HG03060 (cell line): ENCODE data around the gene ADGRL3.

ENCODE experiments used
- ATAC-seq: cut with Tn5 transposase; IDR thresholded peaks from one replicate; pipeline ENCODE4 v1.9.1; 2021; ENCODE audit warnings: low read depth, moderate number of reproducible peaks; ENCODE audit not compliant: unreplicated experiment

The ADGRL3 gene

DNA sequence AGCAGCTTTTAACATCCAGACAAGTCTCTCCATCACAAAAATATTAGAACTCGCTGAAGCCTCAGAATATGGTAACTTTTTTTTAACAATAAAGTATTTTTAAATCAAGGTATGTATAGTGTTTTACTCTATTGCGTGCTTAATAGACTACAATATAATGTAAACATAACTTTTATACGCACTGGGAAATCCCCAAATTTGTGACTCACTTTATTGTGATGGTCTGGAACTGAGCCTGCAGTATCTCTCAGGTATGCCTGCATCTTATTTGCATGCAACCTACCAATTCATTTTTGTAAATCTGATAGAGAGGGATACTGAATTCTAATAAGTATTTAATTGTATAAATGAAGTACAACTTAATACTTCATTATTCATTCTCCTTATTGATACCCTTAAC is 823.5 kb downstream of the ADGRL3 start:
- no peak for ATAC-seq

DNA sequence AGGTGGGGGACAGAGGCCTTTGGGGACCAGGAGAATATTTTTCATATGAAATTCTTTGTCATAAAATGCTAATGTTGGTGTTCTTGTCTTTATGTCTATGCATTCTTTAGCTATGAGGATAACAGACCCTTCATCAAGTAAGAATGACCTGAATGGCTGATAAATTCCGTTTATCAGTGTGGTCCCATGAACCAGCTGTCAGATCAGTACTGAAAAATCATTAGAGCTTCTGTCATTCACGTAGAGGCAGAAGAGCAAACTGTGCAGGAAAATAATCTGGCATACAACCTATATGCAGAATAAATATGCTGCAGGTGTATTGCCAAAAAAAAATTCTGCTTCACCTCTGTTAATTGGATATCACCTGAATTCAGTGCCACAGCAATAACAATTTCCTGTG is 828.6 kb downstream of the ADGRL3 start:
- ATAC-seq, result no peak

DNA sequence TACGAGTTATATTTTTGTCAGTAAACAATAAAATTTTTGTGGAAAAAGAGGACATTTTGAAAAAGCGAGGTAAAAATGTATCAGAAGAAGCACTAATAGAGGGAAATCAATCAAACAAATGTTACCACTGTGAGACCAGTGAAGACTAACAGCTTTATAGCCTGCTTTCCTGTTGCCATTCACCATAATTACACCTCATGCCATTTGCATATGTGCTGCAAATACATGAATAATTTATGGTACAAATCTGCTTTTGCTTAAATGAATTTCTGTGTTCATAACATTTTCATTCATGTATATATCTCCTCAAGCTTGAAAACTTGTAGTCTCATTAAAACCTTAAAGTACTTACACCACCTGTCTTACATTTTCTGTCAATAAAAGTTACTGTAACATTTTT is 830.8 kb downstream of the ADGRL3 start:
- ATAC-seq, result no peak

DNA sequence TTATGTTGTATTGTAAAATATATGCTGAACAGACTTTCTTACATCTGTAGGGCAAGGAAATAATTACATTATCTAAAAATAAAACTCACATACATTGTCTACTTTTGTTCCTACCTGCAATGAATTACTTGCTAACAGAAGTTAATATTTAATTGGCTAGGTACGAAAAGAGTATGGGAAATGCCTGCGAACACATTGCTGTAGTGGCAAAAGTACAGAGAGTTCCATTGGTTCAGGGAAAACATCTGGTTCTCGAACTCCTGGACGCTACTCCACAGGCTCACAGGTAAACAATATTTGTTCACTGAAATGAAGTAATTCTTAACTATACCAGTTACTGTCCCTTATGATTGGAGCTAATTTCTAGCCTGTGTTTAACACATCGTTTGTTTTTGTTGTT is 837.4 kb downstream of the ADGRL3 start:
- ATAC-seq, result no peak

DNA sequence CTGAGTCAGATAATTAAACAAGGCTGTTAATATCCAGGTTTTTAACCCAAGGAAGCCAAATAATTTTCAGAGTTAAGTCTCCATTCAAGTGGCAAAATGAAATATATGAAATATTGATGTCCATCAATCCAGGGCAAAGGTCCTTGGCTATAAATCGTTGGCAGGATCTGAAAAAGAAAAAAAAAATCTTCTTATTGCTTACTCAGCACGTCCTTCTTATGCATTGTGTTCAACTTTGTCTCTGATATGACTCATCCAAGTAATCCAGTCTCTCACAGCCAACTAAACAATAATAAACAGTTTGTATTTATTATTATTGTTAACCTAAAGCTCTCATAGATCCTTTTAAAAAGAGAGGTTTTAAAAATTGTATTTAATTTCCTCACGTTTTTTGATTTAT is 851.2 kb downstream of the ADGRL3 start:
- ATAC-seq, result no peak

DNA sequence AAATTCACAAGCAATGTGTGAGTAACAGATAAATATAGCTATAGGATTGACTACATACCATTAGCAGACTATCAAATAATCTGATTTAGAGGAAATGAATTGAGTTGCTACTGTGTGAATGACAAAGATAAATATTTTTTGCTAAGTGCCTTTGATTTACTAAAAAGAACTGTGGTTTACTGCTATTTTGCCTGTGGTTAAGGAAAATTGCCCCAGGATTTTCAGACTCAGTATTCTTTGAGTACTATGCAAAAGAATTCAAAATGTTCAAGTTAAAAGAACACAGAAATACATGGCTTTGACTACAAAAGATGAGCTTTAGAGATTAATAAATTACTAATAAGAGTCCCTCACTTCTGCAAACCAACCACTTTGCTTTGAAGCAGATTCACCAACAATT is 853.8 kb downstream of the ADGRL3 start:
- no peak for ATAC-seq

DNA sequence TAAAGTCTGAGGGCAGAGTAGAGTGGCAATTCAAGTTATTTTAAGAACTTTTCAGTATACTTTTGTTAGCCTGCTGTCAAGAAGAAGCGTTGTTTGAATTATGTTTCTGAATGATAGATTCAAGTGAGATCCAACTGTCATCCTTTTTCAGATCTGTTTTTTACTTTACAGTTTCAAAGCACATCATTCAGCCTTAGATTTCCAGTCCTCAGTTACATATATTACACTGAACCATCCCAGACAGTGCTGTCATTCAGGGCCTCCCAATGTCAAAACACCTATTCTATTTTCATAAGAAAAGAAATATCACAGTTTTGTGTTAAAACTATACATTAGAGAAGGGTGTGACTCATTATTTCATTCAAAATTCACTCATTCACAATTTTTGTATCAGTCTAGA is 856.9 kb downstream of the ADGRL3 start:
- ATAC-seq, result no peak

DNA sequence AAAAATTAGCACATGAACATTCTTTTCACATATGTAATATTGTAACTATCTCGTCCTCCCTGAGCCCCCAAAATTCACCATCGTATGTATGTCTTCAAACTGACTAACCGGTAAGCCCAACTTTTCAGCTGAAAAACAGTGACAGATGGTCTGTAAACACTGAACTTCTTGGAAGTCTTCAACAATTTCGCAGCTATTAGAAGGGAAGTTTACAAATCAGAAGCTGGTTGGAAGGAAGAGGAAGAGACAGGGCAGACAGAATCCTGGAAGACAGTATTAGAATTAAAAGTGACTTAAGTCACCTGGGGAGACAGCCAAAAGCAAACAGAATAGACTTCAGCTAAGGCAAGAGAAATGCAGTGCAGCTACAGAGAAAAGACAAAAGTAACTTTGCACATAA is 858.4 kb downstream of the ADGRL3 start:
- ATAC-seq, result no peak

DNA sequence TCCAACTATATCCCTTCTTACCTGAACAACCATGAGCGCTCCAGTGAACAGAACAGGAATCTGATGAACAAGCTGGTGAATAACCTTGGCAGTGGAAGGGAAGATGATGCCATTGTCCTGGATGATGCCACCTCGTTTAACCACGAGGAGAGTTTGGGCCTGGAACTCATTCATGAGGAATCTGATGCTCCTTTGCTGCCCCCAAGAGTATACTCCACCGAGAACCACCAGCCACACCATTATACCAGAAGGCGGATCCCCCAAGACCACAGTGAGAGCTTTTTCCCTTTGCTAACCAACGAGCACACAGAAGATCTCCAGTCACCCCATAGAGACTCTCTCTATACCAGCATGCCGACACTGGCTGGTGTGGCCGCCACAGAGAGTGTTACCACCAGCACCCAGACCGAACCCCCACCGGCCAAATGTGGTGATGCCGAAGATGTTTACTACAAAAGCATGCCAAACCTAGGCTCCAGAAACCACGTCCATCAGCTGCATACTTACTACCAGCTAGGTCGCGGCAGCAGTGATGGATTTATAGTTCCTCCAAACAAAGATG is 870.2 kb downstream of the ADGRL3 start:
- ATAC-seq, result no peak

DNA sequence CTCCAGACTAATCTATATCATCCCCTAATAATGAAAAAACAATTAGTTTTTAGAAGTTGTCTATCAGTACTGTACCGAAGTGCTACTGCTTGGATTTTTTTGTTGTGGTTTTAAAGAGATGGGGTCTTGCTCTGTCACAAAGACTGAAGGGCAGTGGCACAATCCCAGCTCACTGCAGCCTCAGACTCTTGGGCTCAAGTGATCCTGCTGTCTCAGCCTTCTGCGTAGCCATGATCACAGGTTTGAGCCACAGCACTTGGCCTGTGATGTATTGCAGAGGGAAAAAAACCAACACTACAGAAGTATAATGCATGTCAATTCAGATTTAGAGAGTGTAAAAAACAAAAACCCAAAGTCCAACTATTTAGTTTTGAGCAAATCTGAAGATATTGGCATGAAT is 875.0 kb downstream of the ADGRL3 start:
- ATAC-seq, result no peak

DNA sequence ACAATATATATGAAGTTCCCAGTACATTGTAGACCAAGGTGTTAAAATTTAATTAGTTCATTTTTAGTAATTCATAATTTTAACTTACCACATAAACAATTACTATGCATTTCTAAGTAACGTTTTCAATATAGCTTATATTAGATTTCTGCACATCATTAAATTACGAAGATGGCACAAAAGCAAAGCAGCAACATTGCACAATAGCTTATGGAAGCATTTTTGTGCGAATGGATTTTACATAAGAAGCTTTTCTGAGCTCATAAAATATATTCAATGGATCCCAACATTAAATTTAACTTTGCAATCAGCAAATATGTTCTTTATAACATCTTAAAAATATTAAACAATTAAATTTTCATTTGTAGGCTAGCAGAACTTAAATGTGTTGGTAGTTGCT is 875.4 kb downstream of the ADGRL3 start:
- ATAC-seq, result no peak

DNA sequence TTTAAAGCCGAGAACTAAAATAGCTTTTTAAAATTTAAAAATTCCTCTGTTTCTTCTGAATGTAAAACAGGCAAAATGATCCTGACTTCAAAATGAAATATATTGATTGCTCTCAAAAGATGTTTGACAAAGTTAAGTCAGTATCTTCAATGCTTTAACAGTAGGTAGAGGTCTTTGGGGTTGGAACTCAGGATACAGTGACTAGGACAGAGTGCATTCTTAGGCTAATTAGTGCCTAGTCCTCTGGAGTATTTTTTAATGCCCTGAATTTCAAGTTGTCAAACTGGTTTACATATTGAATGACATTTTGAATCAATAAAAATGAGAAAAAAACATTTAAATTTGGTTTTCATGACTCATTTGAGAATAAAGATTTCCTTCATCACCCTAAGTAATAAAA is 877.3 kb downstream of the ADGRL3 start:
- no peak for ATAC-seq

DNA sequence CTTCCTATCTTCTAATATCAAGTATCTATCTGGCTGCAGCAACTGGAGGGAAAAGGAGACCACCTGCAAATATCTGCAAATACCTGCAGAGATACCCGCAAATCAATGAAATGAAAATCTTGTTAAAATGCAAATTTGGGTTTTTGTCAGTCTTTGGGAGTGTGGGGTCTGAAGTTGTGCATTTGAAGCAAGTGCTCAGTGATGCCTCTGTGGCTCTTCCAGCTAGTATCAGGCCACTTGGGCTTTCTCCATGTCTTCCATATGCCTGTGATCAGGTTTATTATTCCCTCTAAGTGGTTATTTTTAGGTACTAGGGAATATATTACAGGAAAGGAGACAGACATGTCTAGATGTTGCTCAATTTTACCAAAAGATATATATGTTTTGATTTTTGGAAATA is 880.3 kb downstream of the ADGRL3 start:
- ATAC-seq, result no peak

DNA sequence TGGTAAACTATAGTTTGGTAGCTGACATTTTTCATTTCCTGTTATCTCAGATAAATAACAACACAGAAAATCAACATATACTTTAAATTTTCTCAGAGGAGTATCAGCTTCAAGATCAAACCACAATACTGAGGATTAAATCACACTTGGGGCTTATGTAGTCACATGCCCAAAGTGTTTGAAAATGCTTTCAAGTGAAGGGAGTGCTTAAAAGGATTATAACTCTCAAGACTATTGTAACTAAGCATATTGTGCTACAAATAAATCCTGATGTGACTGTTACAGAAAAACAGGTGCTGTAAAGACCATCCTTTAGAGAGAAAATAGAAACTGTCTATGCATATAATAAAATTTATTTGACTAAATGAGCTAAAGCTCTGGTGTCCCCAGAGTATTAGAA is 887.6 kb downstream of the ADGRL3 start:
- no peak for ATAC-seq

DNA sequence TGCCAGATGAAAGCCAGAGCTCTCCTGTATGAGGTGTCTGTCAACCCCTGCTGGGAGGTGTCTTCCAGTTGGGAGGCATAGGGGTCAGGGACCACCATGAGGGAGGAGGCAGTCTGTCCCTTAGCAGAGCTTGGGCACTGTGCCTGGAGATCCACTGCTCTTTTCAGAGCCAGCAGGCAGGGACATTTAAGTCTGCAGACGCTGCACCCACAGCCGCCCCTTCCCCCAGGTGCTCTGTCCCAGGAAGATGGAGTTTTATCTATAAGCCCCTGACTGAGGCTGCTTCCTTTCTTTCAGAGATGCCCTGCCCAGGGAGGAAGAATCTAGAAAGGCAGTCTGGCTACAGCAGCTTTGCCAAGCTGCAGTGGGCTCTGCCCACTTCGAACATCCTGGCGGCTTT is 893.6 kb downstream of the ADGRL3 start:
- ATAC-seq, result no peak

DNA sequence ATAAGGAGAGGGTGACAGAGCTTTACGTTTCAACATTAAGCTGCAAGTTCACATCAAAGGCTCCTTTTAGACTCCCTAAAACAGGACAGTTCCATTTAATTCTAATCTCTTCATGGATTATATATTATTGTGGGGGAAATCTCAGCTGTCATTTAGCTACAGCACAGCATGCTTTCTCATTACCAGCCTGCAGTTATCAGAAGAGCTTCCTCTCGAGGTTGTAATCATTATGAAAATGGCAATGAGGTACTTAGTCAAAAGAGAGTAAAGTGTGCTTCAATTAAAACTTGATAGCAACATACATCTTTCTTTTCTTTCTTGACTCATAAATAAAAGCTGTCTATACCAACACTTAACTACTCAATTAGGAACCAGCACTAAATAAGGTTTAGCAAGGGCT is 896.8 kb downstream of the ADGRL3 start:
- no peak for ATAC-seq

DNA sequence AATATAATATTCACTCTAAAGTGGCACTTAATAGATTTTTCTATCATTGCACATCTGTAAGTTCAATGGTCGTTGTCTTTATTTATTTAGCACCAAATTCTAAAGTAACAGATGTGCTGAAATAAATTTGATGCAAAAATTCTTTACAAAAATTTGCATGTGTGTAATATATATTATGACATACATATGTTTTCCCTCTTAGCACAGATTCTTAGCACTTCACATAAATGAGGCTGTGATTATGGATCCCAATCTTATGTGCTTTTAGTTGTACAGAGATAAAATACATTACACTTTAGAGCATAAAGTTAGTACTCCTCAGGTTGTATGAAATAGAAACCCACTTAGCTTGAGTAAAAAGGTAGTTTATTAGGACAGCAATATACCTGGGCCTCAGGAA is 915.1 kb downstream of the ADGRL3 start:
- ATAC-seq, result no peak

DNA sequence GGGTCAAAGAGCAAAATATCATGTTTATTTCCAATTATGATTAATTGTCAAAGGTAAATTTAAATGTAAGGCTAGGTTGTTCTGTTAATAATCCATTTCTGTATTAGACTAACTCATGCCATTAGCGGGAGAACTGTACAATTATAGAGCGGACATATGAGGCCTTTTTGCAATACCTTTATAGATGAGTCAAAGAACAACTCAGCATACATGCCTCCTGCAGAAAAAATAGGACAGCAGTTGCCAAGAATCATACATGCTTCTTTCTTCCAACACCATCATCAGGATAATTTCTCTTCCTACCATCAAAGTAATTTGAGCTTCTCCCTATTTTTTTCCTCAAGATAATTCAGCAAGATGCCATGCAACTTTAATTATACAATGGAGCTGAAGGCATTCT is 917.8 kb downstream of the ADGRL3 start:
- ATAC-seq, result no peak

DNA sequence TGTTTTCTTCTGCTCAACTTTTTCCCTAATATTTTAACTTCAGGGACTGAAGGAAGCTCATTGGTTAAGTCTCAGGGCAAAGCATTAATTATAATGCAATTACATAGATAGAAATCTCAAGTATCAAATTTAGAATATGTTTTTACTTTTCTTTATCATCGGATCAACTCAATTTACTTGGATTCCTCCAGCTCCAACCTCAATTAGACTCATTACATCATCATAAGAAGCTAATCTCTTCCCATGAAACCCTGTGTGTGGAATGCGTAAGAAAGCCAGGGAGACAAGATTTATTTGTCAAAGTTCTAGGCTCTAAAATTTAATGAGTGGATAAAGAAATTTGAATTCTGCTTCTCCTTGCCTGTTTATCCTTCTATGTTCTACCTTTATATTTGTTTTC is 918.4 kb downstream of the ADGRL3 start:
- no peak for ATAC-seq

DNA sequence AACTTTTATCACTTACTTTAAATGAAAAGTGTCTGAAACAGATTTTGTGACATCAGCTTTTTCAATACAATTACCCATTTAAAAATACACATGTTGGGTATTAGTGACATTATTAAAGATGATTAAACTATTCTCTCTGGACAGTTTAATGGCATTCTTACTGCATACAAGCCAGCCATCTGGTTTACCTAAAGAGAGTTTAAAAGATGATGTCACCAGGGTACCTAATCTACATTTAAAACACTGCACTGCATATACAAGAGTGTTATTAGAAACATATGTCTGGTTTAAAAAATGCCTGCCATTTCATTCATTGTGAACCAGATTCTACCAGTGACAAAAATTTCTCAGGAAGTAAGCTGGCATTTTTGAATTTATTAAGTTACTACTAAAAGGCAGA is 919.1 kb downstream of the ADGRL3 start:
- no peak for ATAC-seq

DNA sequence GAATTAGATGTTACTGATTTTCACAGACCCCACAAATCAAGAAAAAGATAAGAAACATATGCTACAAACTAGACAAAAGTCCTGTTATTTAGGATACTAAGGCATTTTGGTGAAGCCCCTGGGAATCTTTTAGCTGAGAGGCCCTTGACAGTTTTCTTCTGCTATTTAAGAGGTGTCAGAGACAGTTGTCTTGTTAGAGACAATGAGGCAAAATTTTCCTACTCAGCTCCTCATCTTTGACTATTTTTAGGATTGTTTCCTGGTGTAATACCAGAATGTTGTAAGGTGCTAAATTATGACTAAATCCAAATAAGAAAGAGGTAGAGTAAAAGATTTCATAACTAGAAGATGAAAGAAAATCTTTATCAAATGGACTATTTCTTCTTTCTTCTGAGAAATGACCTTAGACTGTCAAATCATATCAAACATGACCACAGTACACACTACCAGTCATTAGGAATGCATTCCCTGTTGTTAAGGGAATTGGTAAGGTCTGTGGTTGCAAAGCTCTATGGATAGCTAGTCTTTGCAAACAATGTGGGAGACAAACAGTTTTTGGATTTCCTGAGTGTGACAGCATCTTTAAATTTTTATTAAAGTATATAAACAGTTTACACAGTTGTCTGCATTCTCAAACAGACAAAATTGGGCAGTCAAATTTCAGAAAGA is 926.1 kb downstream of the ADGRL3 start:
- ATAC-seq, result no peak
